Liver (tissue), 9 donors: ENCODE data around the gene BRMS1L. TPM values are rescaled to one million over a fixed set of nuclear protein-coding genes. Genes with fewer than 3 reads are reported as not detected.

Source experiments
- DNase-seq: peaks from one replicate; pipeline ENCODE4 v3.0.0-alpha.2; 2017; ENCODE audit warnings: low spot score
- H3K27ac ChIP-seq, 2 donors: one replicate each; pipeline ENCODE4 v1.7.0; 2013; ENCODE audit warnings: inconsistent platforms in 2 of 2, low read length in 2 of 2, control low read depth in 1 of 2, low read depth in 1 of 2, mild to moderate bottlenecking in 1 of 2
- H3K27me3 ChIP-seq, 4 donors: one replicate each; pipeline versions ENCODE4 v1.6.1 to v1.7.0; 2013; ENCODE audit warnings: low read length in 3 of 4, inconsistent platforms in 1 of 4, mild to moderate bottlenecking in 1 of 4, moderate library complexity in 1 of 4; ENCODE audit not compliant: control insufficient read depth in 4 of 4, insufficient read depth in 4 of 4
- H3K36me3 ChIP-seq, 4 donors: one replicate each; pipeline versions ENCODE4 v1.6.1 to v1.7.0; 2013; ENCODE audit warnings: low read length in 3 of 4, mild to moderate bottlenecking in 3 of 4, low read depth in 1 of 4, moderate library complexity in 1 of 4; ENCODE audit not compliant: control insufficient read depth in 4 of 4, insufficient read depth in 3 of 4
- H3K4me1 ChIP-seq, 4 donors: one replicate each; pipeline versions ENCODE4 v1.6.1 to v1.7.0; 2013; ENCODE audit warnings: low read length in 3 of 4, mild to moderate bottlenecking in 3 of 4, moderate library complexity in 1 of 4; ENCODE audit not compliant: control insufficient read depth in 4 of 4, insufficient read depth in 4 of 4
- H3K4me3 ChIP-seq, 3 donors: one replicate each; pipeline versions ENCODE4 v1.6.1 to v1.7.0; 2013; ENCODE audit warnings: low read length in 3 of 3, control low read depth in 1 of 3, low read depth in 1 of 3, mild to moderate bottlenecking in 1 of 3
- H3K9ac ChIP-seq, 2 donors: one replicate each; pipeline ENCODE4 v1.7.0; 2013; ENCODE audit warnings: low read length in 2 of 2, mild to moderate bottlenecking in 2 of 2, moderate library complexity in 2 of 2, control low read depth in 1 of 2, low read depth in 1 of 2
- H3K9me3 ChIP-seq, 4 donors: one replicate each; pipeline versions ENCODE4 v1.6.1 to v1.7.0; 2013; ENCODE audit warnings: low read length in 3 of 4; ENCODE audit not compliant: control insufficient read depth in 4 of 4
- EGR1 ChIP-seq, 2 donors: IDR thresholded peaks; 2 replicates each; pipeline ENCODE4 v1.6.1; 2016 to 2018; ENCODE audit warnings: antibody characterized with exemption in 2 of 2, low read depth in 2 of 2
- FOXA1 ChIP-seq: IDR thresholded peaks from 2 replicates; pipeline ENCODE4 v1.6.1; 2016; ENCODE audit warnings: antibody characterized with exemption
- FOXA2 ChIP-seq: IDR thresholded peaks from 2 replicates; pipeline ENCODE4 v1.6.1; 2016; ENCODE audit warnings: antibody characterized with exemption
- GABPA ChIP-seq, 2 donors: IDR thresholded peaks in 1 of 2; conservative IDR thresholded peaks in 1 of 2; 2 replicates each; pipeline ENCODE4 v1.6.1; 2016; ENCODE audit warnings: antibody characterized with exemption in 2 of 2, mild to moderate bottlenecking in 1 of 2, moderate library complexity in 1 of 2
- HNF4A ChIP-seq, 2 donors: conservative IDR thresholded peaks; 2 replicates each; pipeline ENCODE4 v1.6.1; 2016; ENCODE audit warnings: antibody characterized with exemption in 2 of 2, mild to moderate bottlenecking in 2 of 2
- HNF4G ChIP-seq: IDR thresholded peaks from 2 replicates; pipeline ENCODE4 v1.6.1; 2016; ENCODE audit warnings: antibody characterized with exemption
- JUND ChIP-seq, 2 donors: IDR thresholded peaks; 2 replicates each; pipeline ENCODE4 v1.6.1; 2016; ENCODE audit warnings: antibody characterized with exemption in 2 of 2
- NR2F2 ChIP-seq: IDR thresholded peaks from 2 replicates; pipeline ENCODE4 v1.6.1; 2016; ENCODE audit warnings: antibody characterized with exemption
- RAD21 ChIP-seq, 2 donors: IDR thresholded peaks; 2 replicates each; pipeline ENCODE4 v1.6.1; 2016; ENCODE audit warnings: antibody characterized with exemption in 2 of 2, mild to moderate bottlenecking in 2 of 2
- REST ChIP-seq: IDR thresholded peaks from 2 replicates; pipeline ENCODE4 v1.6.1; 2016; ENCODE audit warnings: antibody characterized with exemption, mild to moderate bottlenecking
- RXRA ChIP-seq, 2 donors: IDR thresholded peaks; 2 replicates each; pipeline ENCODE4 v1.6.1; 2017 to 2018; ENCODE audit warnings: antibody characterized with exemption in 2 of 2, mild to moderate bottlenecking in 1 of 2
- SP1 ChIP-seq: IDR thresholded peaks from 2 replicates; pipeline ENCODE4 v1.6.1; 2018; ENCODE audit warnings: antibody characterized with exemption, mild to moderate bottlenecking
- TAF1 ChIP-seq: conservative IDR thresholded peaks from 2 replicates; pipeline ENCODE4 v1.6.1; 2016; ENCODE audit warnings: antibody characterized with exemption, mild to moderate bottlenecking
- YY1 ChIP-seq: IDR thresholded peaks from 2 replicates; pipeline ENCODE4 v1.6.1; 2016; ENCODE audit warnings: antibody characterized with exemption, mild to moderate bottlenecking
- WGBS: extraction: QIAGEN DNeasy Blood & Tissue Kit; methylation state at CpG from one replicate; pipeline ENCODE4 v1.1.7; 2013; 5-methylcytosine and 5-hydroxymethylcytosine counted together
- polyA plus RNA-seq, 2 donors: library from polyadenylated mRNA; stranded (reverse) in 1 of 2; unstranded in 1 of 2; fragments of 200-250 nt in 1 of 2; fragments of >200 nt in 1 of 2; fragmentation: Nextera tagmentation in 1 of 2; extraction: Ambion mirVana in 1 of 2; gene quantifications; one replicate each; pipeline versions ENCODE4 v1.2.1 to v1.2.3, GENCODE V29; 2013 to 2015
- total RNA-seq, 2 donors: library from RNA; depleted of rRNA; stranded (reverse); fragments of >200 nt; gene quantifications; one replicate each; pipeline ENCODE4 v1.2.3, GENCODE V29; 2014
- TF ChIP-seq, protein P1 (sequence below): fragments of 150-350 bp; IDR thresholded peaks from 2 replicates; pipeline ENCODE4 v1.5.1; 2017; ENCODE audit warnings: improper control_type of control experiment, low read depth, low read length; ENCODE audit not compliant: missing input control
- TF ChIP-seq, protein P2 (sequence below): IDR thresholded peaks from 2 replicates; pipeline ENCODE4 v1.6.1; 2016; ENCODE audit warnings: antibody characterized with exemption
- TF ChIP-seq, protein P3 (sequence below): IDR thresholded peaks from 2 replicates; pipeline ENCODE4 v1.6.1; 2016; ENCODE audit warnings: antibody characterized with exemption
- TF ChIP-seq, protein P4 (sequence below): IDR thresholded peaks from 2 replicates; pipeline ENCODE4 v1.6.1; 2016; ENCODE audit warnings: antibody characterized with exemption
- donor health status: healthy.
- donor health status: healthy.
- donor health status: healthy.
- donor health status: healthy.
- donor health status: healthy.

Gene BRMS1L
- total and polyA plus RNA-seq, 4 donors: 2.7 to 3.7 (median 3.4) TPM

GRCh38 chr14:35875296-35875695 is 49.2 kb downstream of the BRMS1L start:
- Histone ChIP-seq H3K27me3 (no peaks in the 10 kb centered on the region), H3K36me3 (no peaks in the 10 kb centered on the region), H3K4me3 (no peak overlapping the region), H3K9ac (no peak overlapping the region), H3K4me1 (peaks cover 5 to 15% (median 10%) of the 10 kb centered on the region in 4 donors), H3K9me3 (no peaks in the 10 kb centered on the region), H3K27ac (no peak overlapping the region)
- DNase-seq: no peak
- TF ChIP-seq NR2F2 (no peak), RAD21 (IDR thresholded peaks at IDR 0.05) (no peak), HNF4A (conservative IDR thresholded peaks at IDR 0.05) (no peak), FOXA1 (no peak), SP1 (no peak), GABPA (IDR thresholded peaks at IDR 0.05 in 1 of 2, conservative IDR thresholded peaks at IDR 0.05 in 1 of 2) (no peak), JUND (IDR thresholded peaks at IDR 0.05) (no peak), HNF4G (no peak), RXRA (IDR thresholded peaks at IDR 0.05) (no peak), TAF1 (no peak), YY1 (no peak), FOXA2 (no peak), REST (no peak), EGR1 (IDR thresholded peaks at IDR 0.05; ENCODE audit: low read depth in 2 of 2) (no peak)
- TF ChIP-seq, protein P1, sequence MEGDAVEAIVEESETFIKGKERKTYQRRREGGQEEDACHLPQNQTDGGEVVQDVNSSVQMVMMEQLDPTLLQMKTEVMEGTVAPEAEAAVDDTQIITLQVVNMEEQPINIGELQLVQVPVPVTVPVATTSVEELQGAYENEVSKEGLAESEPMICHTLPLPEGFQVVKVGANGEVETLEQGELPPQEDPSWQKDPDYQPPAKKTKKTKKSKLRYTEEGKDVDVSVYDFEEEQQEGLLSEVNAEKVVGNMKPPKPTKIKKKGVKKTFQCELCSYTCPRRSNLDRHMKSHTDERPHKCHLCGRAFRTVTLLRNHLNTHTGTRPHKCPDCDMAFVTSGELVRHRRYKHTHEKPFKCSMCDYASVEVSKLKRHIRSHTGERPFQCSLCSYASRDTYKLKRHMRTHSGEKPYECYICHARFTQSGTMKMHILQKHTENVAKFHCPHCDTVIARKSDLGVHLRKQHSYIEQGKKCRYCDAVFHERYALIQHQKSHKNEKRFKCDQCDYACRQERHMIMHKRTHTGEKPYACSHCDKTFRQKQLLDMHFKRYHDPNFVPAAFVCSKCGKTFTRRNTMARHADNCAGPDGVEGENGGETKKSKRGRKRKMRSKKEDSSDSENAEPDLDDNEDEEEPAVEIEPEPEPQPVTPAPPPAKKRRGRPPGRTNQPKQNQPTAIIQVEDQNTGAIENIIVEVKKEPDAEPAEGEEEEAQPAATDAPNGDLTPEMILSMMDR: no peak
- TF ChIP-seq, protein P2, sequence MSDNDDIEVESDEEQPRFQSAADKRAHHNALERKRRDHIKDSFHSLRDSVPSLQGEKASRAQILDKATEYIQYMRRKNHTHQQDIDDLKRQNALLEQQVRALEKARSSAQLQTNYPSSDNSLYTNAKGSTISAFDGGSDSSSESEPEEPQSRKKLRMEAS: no peak
- TF ChIP-seq, protein P3, sequence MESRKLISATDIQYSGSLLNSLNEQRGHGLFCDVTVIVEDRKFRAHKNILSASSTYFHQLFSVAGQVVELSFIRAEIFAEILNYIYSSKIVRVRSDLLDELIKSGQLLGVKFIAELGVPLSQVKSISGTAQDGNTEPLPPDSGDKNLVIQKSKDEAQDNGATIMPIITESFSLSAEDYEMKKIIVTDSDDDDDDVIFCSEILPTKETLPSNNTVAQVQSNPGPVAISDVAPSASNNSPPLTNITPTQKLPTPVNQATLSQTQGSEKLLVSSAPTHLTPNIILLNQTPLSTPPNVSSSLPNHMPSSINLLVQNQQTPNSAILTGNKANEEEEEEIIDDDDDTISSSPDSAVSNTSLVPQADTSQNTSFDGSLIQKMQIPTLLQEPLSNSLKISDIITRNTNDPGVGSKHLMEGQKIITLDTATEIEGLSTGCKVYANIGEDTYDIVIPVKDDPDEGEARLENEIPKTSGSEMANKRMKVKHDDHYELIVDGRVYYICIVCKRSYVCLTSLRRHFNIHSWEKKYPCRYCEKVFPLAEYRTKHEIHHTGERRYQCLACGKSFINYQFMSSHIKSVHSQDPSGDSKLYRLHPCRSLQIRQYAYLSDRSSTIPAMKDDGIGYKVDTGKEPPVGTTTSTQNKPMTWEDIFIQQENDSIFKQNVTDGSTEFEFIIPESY: no peak
- TF ChIP-seq, protein P4, sequence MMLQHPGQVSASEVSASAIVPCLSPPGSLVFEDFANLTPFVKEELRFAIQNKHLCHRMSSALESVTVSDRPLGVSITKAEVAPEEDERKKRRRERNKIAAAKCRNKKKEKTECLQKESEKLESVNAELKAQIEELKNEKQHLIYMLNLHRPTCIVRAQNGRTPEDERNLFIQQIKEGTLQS: no peak
- 81% methylated on average over 2 of the region's 2 CpGs for WGBS
